ENCODE results near the gene BAZ2A.

BAZ2A gene

DNA sequence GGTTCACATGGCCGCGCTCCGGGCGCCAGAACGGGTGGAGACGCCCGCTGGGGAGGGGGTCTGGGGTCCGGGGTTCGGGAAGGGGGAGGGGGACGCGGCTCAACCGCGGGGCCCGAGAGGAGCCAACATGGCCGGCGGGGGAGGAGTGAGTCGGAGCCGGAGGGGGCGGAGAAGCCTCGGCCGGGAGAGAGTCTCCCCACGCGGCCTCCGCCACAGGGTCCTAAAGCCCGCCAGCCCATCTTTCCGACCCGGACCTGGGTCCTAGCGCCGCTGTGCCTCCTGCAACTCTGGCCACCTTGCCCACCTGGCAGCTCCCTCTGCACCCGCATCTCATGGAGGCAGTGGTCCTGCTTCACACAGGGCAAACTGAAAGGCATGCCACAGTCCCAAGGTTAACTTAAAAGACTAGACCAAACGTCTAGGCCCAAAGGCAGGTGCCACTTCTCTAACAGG is at the start of gene BAZ2A:
BAZ2A (minus strand) TSS at position 147 of the 453 bp plus-strand sequence. CDS start 12,796 bp downstream, outside the sequence.
- H3K4me3 ChIP-seq (ENCODE audit: low read depth, low read length): peak within 1 kb of the TSS; percentile 98
- TF ChIP-seq, protein P1, sequence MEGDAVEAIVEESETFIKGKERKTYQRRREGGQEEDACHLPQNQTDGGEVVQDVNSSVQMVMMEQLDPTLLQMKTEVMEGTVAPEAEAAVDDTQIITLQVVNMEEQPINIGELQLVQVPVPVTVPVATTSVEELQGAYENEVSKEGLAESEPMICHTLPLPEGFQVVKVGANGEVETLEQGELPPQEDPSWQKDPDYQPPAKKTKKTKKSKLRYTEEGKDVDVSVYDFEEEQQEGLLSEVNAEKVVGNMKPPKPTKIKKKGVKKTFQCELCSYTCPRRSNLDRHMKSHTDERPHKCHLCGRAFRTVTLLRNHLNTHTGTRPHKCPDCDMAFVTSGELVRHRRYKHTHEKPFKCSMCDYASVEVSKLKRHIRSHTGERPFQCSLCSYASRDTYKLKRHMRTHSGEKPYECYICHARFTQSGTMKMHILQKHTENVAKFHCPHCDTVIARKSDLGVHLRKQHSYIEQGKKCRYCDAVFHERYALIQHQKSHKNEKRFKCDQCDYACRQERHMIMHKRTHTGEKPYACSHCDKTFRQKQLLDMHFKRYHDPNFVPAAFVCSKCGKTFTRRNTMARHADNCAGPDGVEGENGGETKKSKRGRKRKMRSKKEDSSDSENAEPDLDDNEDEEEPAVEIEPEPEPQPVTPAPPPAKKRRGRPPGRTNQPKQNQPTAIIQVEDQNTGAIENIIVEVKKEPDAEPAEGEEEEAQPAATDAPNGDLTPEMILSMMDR (IDR thresholded peaks at IDR 0.05; ENCODE audit: low read depth, low read length): no peak

DNA sequence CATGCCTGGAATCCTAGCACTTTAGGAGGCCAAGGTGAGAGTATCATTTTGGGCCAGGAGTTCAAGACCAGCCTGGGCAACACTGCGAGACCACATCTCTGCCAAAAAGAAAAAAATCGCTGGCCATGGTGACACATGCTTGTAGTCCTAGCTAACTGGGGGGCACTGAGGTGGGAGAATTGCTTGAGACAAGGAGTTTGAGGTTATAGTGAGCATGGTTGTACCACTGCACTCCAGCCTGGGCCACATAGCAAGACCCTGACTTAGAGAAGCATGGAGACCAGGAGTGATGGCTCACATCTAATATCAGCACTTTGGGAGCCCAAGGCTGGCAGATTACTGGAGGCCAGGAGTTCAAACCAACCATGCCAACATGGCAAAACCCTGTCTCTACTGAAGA is 48.7 kb upstream of the BAZ2A start:
- no peak overlapping the region for H3K4me3 ChIP-seq (ENCODE audit: low read depth, low read length)
- TF ChIP-seq, protein P1 (IDR thresholded peaks at IDR 0.05; ENCODE audit: low read depth, low read length): no peak

DNA sequence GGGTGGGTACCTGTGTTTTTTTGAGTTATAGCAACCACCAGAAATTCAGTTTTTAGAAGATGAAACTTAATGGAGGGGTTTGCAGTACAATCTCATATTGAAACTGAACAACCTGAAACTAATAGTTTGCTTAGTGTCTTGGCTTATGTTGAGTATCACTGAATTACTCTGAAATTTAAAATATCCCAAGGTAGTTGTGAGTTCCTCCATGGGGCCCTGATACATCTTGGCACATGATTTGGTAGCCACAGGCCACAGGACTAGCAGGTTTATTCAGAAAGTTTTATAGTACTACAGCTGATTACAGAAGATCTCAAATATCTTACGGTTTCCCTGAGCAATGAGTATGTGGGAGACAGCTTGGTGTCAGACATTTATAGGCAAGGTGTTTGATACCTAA is 47.6 kb upstream of the BAZ2A start:
- H3K4me3 ChIP-seq (ENCODE audit: low read depth, low read length): no peak overlapping the region
- TF ChIP-seq, protein P1 (IDR thresholded peaks at IDR 0.05; ENCODE audit: low read depth, low read length): no peak

DNA sequence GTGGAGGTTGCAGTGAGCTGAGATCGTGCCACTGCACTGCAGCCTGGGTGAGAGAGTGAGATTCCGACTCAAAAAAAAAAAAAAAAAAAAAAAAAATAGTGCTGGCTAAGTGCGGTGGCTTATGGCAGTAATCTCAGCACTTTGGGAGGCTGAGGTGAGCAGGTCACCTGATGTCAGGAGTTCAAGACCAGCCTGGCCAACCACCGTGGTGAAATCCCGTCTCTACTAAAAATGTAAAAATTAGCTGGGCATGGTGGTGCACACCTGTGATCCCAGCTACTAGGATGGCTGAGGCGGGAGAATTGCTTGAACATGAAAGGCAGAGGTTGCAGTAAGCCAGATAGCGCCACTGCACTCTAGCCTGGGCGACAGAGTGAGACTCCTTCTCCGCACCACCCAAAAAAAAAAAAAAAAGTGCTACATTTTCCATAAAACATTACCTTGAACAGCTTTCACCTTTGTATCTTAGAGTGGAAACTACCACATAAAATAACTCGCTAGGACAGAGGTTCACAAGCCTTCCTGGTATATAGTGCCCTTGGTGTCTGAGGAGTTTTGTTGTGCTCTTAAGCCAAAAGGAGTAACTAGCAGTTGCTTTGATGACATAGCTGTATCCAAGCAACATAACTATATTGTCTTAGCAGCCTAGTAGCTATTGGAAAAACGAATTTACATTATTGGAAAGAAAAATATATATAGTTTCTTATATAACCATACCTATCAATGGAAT is 46.9 kb upstream of the BAZ2A start:
- no peak overlapping the region for H3K4me3 ChIP-seq (ENCODE audit: low read depth, low read length)
- TF ChIP-seq, protein P1 (IDR thresholded peaks at IDR 0.05; ENCODE audit: low read depth, low read length): no peak

DNA sequence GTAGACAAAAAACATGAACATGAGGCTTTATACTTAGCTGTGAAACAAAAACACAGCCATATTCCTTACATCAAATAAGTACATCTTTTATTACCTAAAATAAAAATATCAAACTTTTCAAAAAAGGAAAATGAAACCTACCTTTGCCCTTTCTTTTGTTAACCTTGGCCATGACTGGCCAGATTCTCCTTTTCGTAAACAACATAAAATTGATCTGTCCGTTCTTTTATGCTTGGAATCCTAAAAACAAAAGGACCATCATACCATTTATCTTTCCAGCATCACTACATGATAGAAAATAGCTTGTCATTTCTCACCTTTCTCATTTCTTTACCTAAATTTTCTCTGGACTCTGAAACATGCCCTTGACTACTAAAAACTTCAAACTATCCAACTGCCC is 41.5 kb upstream of the BAZ2A start:
- no peak overlapping the region for H3K4me3 ChIP-seq (ENCODE audit: low read depth, low read length)
- TF ChIP-seq, protein P1 (IDR thresholded peaks at IDR 0.05; ENCODE audit: low read depth, low read length): no peak

DNA sequence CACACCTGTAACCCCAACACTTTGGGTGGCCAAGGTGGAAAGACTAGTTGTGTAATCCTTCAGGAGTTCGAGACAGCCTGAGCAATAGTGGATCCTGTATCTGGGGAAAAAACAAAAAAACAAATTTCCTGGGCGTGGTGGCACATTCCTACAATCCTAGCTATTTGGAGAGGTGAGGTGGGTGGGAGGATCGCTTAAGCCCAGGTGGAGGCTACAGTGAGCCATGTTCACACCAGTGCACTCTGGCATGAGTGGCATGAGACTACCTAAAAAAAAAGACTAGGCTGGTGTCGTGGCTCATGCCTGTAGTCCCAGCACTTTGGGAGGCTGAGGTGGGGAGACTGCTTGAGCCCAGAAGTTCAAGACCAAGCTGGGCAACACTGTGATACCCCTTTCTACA is 40.7 kb upstream of the BAZ2A start:
- TF ChIP-seq, protein P1 (IDR thresholded peaks at IDR 0.05; ENCODE audit: low read depth, low read length): no peak
- H3K4me3 ChIP-seq (ENCODE audit: low read depth, low read length): no peak overlapping the region

DNA sequence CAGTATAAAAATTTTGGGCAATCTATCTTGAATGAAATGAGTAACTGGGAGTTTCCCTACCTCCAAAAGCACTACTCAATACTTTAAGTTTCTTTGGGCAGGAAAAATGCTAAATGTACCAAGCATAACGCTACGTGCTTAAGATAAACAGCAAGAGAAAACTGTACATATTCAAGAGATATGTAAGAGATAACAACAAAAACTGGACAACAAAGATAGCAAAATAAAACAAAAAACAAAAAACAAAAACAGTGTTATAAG is 38.0 kb upstream of the BAZ2A start:
- TF ChIP-seq, protein P1 (IDR thresholded peaks at IDR 0.05; ENCODE audit: low read depth, low read length): no peak
- no peak overlapping the region for H3K4me3 ChIP-seq (ENCODE audit: low read depth, low read length)
